Transverse colon (tissue), 4 donors: ENCODE data around the gene CD6.

Experiments
- EP300 ChIP-seq: sonication (generic); formaldehyde crosslinking; IDR thresholded peaks from one replicate; pipeline ENCODE4 v1.6.1; 2017; ENCODE audit warnings: antibody characterized with exemption, low read depth
- POLR2AphosphoS5 ChIP-seq, 3 donors: sonication (generic); formaldehyde crosslinking; IDR thresholded peaks; one replicate each; pipeline ENCODE4 v1.6.1; 2016; ENCODE audit warnings: antibody characterized with exemption in 3 of 3
- TF ChIP-seq, protein P1 (sequence below), 5 experiments: fragments of 200-600 bp in 3 of 5; fragments of 450-650 bp in 2 of 5; sonication (generic) in 3 of 5; IDR thresholded peaks; 1 replicate in 2 of 5; 2 replicates in 3 of 5; pipeline ENCODE4 v1.5.1; 2016 to 2017; ENCODE audit warnings: antibody characterized with exemption in 5 of 5, inconsistent platforms in 3 of 5, mild to moderate bottlenecking in 2 of 5, moderate library complexity in 1 of 5

GRCh38 chr11:60939855-60940254, 31.6 kb upstream of the CD6 start:
- TF ChIP-seq, protein P1, sequence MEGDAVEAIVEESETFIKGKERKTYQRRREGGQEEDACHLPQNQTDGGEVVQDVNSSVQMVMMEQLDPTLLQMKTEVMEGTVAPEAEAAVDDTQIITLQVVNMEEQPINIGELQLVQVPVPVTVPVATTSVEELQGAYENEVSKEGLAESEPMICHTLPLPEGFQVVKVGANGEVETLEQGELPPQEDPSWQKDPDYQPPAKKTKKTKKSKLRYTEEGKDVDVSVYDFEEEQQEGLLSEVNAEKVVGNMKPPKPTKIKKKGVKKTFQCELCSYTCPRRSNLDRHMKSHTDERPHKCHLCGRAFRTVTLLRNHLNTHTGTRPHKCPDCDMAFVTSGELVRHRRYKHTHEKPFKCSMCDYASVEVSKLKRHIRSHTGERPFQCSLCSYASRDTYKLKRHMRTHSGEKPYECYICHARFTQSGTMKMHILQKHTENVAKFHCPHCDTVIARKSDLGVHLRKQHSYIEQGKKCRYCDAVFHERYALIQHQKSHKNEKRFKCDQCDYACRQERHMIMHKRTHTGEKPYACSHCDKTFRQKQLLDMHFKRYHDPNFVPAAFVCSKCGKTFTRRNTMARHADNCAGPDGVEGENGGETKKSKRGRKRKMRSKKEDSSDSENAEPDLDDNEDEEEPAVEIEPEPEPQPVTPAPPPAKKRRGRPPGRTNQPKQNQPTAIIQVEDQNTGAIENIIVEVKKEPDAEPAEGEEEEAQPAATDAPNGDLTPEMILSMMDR (IDR thresholded peaks at IDR 0.05) = no peak
- TF ChIP-seq POLR2AphosphoS5 (IDR thresholded peaks at IDR 0.05) (no peak), EP300 (no peak)
